ENCODE measurements around the gene AQP12B. TPM values are rescaled to one million over a fixed set of nuclear protein-coding genes. Genes with fewer than 3 reads are reported as not detected.
"Not testable (repeated sequence)": the region's sequence is repeated elsewhere in the genome, so short reads cannot be mapped to it uniquely, and the experiment has no call there.

The AQP12B gene
- total RNA-seq, 1 donor = not detected

DNA sequence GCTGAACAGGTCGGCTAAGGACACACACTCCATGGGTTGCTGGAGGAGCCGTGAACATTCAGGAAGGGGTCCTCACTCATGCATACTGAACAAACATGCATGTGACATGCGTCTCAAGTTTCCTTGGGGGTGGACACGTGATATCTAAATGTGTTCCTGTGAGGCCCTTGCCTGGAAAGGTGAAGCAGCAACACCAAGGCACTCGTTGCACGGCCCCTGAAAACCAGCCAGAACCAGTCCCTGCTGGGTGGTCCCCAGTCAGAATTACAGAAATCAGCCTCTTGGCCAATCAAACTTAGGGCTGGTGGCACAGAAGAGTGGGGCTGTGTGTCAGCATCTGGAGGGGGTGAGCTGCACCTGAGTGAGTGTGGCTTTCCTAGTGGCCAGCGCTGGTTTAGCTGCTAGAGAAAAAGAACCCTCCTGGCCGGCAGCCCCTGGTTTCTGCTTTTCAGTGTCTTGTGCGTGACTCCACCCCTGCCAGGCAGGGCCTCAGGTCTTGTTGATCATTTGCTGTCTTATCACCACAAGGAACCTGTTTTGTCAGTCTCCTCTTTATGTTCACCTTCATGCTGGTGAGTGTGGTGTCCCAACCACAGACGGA, 3.2 kb upstream of the AQP12B start:
- H3K4me3 ChIP-seq (ENCODE audit: low read length) = no peak overlapping the region
- H3K4me1 ChIP-seq (ENCODE audit: insufficient read depth, low read length) = no peaks in the 10 kb centered on the region
- no peaks in the 10 kb centered on the region for H3K9me3 ChIP-seq (ENCODE audit: low read depth, low read length)
- H3K27me3 ChIP-seq (ENCODE audit: insufficient read depth, low read length) = no peaks in the 10 kb centered on the region

- not testable (repeated sequence) for H3K4me3 ChIP-seq (ENCODE audit: low read length); H3K27me3 ChIP-seq (ENCODE audit: insufficient read depth, low read length); H3K9me3 ChIP-seq (ENCODE audit: low read depth, low read length); H3K4me1 ChIP-seq (ENCODE audit: insufficient read depth, low read length)
Observed at GRCh38 chr2:240683980-240684728, 1.5 kb upstream of the AQP12B start.

- H3K9me3 ChIP-seq (ENCODE audit: low read depth, low read length); H3K27me3 ChIP-seq (ENCODE audit: insufficient read depth, low read length); H3K4me1 ChIP-seq (ENCODE audit: insufficient read depth, low read length); H3K4me3 ChIP-seq (ENCODE audit: low read length): not testable (repeated sequence)
Observed at GRCh38 chr2:240683329-240683979, 769 bp upstream of the AQP12B start.

DNA sequence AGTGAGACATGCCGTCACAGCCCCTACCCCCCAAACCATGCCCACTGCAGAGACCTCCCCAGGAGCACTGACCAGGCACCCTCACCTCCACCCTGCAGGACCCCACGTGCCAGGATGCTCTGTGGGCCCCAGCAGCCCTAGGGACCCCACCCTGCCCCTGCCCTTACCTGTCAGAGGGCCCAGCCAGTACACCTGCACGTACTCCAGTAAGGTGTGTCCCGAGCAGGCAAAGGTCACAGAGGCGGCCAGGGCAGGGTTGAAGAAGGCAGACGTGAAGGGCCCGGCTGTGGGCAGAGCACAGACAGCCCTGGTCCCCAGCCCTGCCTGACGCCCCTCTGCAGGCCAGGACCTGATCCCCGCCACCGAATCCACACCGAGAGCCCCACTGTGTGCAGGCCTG, 2.5 kb downstream of the AQP12B start:
- H3K4me3 ChIP-seq (ENCODE audit: low read length); H3K4me1 ChIP-seq (ENCODE audit: insufficient read depth, low read length); H3K27me3 ChIP-seq (ENCODE audit: insufficient read depth, low read length); H3K9me3 ChIP-seq (ENCODE audit: low read depth, low read length): not testable (repeated sequence)

DNA sequence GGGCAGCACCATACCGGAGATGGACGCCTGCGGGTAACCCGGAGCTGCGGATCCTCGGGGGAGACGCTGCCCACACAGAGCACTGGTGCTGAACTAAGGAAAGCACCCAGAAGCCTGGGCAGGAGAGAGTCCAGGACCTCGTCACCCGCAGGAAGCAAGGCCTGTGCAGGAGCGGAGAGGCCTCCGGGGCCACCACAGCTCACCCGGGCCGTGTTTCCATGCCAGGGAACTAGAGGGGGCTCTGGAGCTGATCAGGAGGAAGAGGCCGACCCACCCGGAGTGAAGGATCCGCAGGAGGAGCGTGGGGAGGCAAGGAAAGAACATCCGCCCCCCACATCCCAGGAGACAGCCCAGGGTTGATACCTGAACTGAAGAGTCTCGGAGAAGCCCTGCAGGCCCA, 3.8 kb downstream of the AQP12B start:
- not testable (repeated sequence) for H3K4me1 ChIP-seq (ENCODE audit: insufficient read depth, low read length); H3K9me3 ChIP-seq (ENCODE audit: low read depth, low read length); H3K27me3 ChIP-seq (ENCODE audit: insufficient read depth, low read length); H3K4me3 ChIP-seq (ENCODE audit: low read length)

- not testable (repeated sequence) for H3K4me1 ChIP-seq (ENCODE audit: insufficient read depth, low read length); H3K27me3 ChIP-seq (ENCODE audit: insufficient read depth, low read length); H3K9me3 ChIP-seq (ENCODE audit: low read depth, low read length); H3K4me3 ChIP-seq (ENCODE audit: low read length)
Observed at GRCh38 chr2:240678043-240678442, 4.6 kb downstream of the AQP12B start.

DNA sequence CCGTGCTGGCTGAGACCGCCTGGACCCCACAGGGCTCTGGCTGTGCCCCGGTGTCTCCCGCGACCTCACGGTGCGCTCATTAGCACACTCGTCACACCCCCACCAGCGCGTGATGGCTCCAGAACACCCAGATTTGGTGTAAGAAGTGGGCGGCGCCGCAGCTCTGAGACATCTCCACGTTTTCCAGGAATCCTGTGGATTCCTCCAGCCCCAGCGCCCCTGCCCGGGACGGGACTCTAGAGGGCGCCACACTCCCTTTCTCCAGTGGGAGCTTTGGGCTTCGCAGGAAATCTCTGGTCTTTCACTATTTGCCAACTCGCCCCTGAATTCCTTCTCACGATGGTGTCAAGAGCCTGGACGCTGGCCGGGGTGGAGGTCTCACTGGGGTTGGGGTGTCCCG, 7.3 kb downstream of the AQP12B start:
- H3K4me3 ChIP-seq (ENCODE audit: low read length); H3K9me3 ChIP-seq (ENCODE audit: low read depth, low read length); H3K4me1 ChIP-seq (ENCODE audit: insufficient read depth, low read length); H3K27me3 ChIP-seq (ENCODE audit: insufficient read depth, low read length): not testable (repeated sequence)

DNA sequence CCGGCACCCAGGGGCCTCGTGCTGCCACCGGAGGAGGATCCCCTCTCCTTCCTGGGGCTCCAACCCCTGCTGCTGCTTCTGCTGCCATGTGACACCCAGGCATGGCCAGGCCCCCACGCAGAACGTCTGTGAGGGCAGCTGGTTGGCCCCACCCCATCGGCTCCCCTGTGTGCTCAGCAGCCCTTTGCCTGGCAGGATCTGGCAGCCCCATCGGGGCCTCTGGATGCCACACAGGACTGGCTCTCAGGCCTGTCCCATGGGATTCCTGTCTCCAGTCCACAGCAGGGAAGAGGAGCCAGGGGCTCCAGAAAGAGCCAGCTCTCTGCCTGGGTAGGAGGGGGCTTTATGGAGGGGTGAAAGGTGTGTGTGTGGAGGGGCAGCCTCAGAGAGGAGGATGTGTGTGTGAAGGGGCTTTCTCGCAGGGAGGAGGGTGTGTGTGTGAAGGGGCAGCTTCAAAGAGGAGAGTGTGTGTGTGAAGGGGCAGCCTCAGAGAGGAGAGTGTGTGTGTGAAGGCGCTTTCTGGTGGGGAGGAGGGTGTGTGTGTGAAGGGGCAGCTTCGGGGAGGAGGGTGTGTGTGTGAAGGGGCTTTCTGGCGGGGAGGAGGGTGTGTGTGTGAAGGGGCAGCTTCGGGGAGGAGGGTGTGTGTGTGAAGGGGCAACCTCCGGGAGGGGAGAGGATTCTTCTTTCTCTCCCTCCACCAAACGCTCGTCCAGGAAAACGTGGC, 8.1 kb downstream of the AQP12B start:
- H3K4me1 ChIP-seq (ENCODE audit: insufficient read depth, low read length); H3K4me3 ChIP-seq (ENCODE audit: low read length); H3K9me3 ChIP-seq (ENCODE audit: low read depth, low read length); H3K27me3 ChIP-seq (ENCODE audit: insufficient read depth, low read length): not testable (repeated sequence)

DNA sequence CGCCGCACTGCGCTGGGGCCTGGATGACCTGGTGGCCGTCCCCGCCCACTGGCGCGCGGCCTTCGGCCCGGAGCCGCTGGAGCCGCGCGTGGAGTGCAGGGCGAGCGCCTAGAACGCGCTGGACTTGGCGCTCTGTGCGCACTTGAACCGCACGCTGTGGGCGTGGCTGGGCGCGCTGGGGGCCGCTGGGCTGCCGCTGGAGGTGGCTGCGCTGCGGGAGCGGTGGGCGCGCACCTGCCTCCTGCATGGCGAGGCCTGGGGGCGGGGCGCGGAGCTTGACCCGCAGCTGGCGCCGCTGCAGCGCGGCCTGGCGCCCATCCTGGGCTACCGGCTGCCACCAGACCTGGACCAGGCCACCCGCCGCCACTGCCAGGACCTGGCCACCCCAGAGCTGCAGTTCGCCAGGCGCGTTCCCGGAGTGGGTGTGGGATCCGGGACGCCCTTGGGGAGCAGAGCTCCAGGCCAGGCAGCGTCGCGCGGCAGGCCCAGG, 9.9 kb downstream of the AQP12B start:
- Histone ChIP-seq H3K4me1 (ENCODE audit: insufficient read depth, low read length) (no peaks in the 10 kb centered on the region), H3K9me3 (ENCODE audit: low read depth, low read length) (no peaks in the 10 kb centered on the region), H3K27me3 (ENCODE audit: insufficient read depth, low read length) (peaks cover 6% of the 10 kb centered on the region), H3K4me3 (ENCODE audit: low read length) (no peak overlapping the region)

DNA sequence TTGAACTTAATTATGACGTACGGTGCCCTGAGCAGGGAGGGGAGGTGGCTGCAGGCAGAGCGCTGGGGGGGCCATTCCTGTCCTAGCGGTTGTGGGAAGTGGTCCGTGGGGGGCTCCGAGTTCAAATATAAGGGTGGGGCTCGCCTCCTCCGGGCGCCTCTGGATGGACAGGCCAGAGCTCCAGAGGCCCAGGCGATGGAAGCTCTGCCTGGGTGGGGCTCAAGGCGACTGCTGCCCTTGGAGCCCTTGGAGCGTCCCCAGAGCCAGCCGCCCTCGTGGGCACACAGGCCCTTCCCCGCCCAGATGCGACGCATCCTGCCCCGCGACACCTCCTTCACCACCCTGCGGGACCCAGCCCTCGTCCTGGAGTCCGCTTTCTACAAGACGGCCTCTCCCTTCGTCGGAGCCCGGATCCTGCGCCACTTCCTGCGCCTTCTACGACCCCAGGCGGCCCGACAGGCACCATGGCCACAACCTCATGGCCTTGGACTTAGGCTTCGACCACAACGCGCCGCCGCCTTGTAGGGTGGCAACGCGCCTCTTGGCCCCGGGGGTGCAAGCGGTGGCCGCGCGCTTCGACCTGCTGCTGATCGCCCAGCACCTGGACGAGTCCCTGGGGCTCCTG, 10.5 kb downstream of the AQP12B start:
- no peaks in the 10 kb centered on the region for H3K4me1 ChIP-seq (ENCODE audit: insufficient read depth, low read length)
- no peak overlapping the region for H3K4me3 ChIP-seq (ENCODE audit: low read length)
- peaks cover 11% of the 10 kb centered on the region for H3K27me3 ChIP-seq (ENCODE audit: insufficient read depth, low read length)
- no peaks in the 10 kb centered on the region for H3K9me3 ChIP-seq (ENCODE audit: low read depth, low read length)

DNA sequence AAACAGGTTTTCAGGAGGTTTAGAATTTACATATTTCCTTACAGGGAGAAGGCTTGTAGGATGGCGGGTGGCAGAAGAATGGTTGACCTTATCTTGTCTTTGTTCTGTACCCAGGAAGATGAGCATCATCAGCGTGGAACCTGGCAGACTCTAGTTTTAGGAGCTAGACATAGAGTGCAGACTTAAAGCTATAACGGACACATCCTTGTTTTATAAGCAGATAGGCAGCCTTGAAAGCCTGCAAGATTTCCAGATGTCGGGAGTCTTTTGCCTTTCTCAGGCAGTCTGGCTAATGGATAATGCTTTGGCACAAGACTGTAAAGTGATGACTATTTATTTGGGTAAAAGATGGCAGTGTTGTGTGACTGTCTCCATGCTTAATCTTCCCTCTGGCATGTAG, 11.7 kb downstream of the AQP12B start:
- Histone ChIP-seq H3K27me3 (ENCODE audit: insufficient read depth, low read length) (peaks cover 23% of the 10 kb centered on the region), H3K9me3 (ENCODE audit: low read depth, low read length) (no peaks in the 10 kb centered on the region), H3K4me1 (ENCODE audit: insufficient read depth, low read length) (no peaks in the 10 kb centered on the region)

DNA sequence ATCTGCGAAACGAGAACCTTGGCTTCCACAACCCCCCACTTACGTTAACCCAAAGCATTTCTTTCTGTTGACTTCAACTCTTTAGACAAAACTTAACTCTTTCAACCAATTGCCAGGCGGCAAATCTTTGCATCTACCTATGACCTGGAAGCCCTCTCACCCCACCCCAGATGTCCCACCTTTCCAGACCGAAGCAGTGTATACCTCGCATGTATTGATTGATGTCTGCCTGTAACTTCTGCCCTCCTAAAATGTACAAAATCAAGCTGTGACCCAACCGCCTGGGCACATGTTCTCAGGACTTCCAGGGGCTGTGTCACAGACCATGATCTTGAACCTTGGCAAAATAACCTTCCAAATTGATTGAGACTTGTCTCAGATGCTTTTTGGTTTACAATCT, 12.3 kb downstream of the AQP12B start:
- peaks cover 28% of the 10 kb centered on the region for H3K27me3 ChIP-seq (ENCODE audit: insufficient read depth, low read length)
- no peaks in the 10 kb centered on the region for H3K4me1 ChIP-seq (ENCODE audit: insufficient read depth, low read length)
- no peaks in the 10 kb centered on the region for H3K9me3 ChIP-seq (ENCODE audit: low read depth, low read length)
- H3K4me3 ChIP-seq (ENCODE audit: low read length) = no peak overlapping the region

More for the DNA sequence above, 11.7 kb downstream of the AQP12B start:
- no peak overlapping the region for H3K4me3 ChIP-seq (ENCODE audit: low read length)

DNA sequence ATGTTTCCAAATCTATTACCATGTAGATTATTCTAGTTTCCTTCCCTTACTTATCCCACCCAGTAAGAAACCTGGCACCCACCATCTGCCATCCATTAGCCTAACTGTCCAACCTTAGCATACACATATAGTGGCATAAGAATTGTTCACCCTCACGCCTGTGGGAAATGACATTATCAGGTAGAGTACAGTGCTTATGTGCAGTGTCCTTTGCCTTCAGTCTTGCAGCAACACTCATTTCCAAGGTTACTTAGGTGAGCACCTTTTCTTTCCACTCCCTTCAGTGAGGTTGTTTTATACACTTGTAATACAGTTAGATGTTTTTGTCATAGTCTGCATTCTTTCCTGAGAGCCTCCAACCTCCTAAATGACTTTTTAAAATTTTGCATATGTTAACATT, 18.1 kb downstream of the AQP12B start:
- peaks cover 44% of the 10 kb centered on the region for H3K27me3 ChIP-seq (ENCODE audit: insufficient read depth, low read length)
- H3K9me3 ChIP-seq (ENCODE audit: low read depth, low read length) = no peaks in the 10 kb centered on the region
- H3K4me1 ChIP-seq (ENCODE audit: insufficient read depth, low read length) = no peaks in the 10 kb centered on the region
- no peak overlapping the region for H3K4me3 ChIP-seq (ENCODE audit: low read length)

GRCh38 chr2:240663546-240664190, 19.0 kb downstream of the AQP12B start:
- Histone ChIP-seq H3K27me3 (ENCODE audit: insufficient read depth, low read length) (peaks cover 50% of the 10 kb centered on the region), H3K4me3 (ENCODE audit: low read length) (no peak overlapping the region), H3K4me1 (ENCODE audit: insufficient read depth, low read length) (no peaks in the 10 kb centered on the region), H3K9me3 (ENCODE audit: low read depth, low read length) (no peaks in the 10 kb centered on the region)
